ENCODE results near the gene ST3GAL3.

DNA sequence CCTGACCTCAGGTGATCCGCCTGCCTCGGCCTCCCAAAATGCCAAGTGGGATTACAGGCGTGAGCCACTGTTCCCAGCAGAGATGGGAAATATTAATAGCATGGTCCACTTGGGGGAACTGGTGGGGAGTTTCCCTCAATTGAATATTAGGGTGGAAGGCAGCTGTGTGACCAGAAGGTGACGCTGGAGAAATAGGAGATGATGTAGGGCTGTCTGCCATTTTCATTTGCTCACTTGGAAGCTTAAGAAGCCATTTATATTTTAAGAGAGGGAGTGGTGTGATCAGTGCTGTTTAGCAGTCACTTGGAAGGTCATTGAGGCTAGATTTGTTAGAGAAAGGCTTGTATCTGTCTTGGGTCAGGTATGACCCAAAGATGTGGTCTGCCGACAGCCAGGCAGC is 37.5 kb upstream of the ST3GAL3 start:
- TF ChIP-seq, protein P1, sequence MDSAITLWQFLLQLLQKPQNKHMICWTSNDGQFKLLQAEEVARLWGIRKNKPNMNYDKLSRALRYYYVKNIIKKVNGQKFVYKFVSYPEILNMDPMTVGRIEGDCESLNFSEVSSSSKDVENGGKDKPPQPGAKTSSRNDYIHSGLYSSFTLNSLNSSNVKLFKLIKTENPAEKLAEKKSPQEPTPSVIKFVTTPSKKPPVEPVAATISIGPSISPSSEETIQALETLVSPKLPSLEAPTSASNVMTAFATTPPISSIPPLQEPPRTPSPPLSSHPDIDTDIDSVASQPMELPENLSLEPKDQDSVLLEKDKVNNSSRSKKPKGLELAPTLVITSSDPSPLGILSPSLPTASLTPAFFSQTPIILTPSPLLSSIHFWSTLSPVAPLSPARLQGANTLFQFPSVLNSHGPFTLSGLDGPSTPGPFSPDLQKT (IDR thresholded peaks at IDR 0.05; ENCODE audit: borderline replicate concordance, low read depth, low read length) = no peak
- TF ChIP-seq ZBTB7A (tag by site-specific recombination; IDR thresholded peaks at IDR 0.05; ENCODE audit: low read depth) (no peak), ZFP37 (tag by site-specific recombination; IDR thresholded peaks at IDR 0.05) (no peak), ZXDB (tag by site-specific recombination; IDR thresholded peaks at IDR 0.05) (no peak), FEZF1 (tag by site-specific recombination; IDR thresholded peaks at IDR 0.05) (no peak)
- TF ChIP-seq, protein P2, sequence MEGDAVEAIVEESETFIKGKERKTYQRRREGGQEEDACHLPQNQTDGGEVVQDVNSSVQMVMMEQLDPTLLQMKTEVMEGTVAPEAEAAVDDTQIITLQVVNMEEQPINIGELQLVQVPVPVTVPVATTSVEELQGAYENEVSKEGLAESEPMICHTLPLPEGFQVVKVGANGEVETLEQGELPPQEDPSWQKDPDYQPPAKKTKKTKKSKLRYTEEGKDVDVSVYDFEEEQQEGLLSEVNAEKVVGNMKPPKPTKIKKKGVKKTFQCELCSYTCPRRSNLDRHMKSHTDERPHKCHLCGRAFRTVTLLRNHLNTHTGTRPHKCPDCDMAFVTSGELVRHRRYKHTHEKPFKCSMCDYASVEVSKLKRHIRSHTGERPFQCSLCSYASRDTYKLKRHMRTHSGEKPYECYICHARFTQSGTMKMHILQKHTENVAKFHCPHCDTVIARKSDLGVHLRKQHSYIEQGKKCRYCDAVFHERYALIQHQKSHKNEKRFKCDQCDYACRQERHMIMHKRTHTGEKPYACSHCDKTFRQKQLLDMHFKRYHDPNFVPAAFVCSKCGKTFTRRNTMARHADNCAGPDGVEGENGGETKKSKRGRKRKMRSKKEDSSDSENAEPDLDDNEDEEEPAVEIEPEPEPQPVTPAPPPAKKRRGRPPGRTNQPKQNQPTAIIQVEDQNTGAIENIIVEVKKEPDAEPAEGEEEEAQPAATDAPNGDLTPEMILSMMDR (tag by site-specific recombination; IDR thresholded peaks at IDR 0.05) = no peak
- TF ChIP-seq, protein P3, sequence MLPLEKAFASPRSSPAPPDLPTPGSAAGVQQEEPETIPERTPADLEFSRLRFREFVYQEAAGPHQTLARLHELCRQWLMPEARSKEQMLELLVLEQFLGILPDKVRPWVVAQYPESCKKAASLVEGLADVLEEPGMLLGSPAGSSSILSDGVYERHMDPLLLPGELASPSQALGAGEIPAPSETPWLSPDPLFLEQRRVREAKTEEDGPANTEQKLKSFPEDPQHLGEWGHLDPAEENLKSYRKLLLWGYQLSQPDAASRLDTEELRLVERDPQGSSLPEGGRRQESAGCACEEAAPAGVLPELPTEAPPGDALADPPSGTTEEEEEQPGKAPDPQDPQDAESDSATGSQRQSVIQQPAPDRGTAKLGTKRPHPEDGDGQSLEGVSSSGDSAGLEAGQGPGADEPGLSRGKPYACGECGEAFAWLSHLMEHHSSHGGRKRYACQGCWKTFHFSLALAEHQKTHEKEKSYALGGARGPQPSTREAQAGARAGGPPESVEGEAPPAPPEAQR (tag by site-specific recombination; IDR thresholded peaks at IDR 0.05) = no peak
- TF ChIP-seq, protein P4, sequence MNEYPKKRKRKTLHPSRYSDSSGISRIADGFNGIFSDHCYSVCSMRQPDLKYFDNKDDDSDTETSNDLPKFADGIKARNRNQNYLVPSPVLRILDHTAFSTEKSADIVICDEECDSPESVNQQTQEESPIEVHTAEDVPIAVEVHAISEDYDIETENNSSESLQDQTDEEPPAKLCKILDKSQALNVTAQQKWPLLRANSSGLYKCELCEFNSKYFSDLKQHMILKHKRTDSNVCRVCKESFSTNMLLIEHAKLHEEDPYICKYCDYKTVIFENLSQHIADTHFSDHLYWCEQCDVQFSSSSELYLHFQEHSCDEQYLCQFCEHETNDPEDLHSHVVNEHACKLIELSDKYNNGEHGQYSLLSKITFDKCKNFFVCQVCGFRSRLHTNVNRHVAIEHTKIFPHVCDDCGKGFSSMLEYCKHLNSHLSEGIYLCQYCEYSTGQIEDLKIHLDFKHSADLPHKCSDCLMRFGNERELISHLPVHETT (tag by site-specific recombination; IDR thresholded peaks at IDR 0.05) = no peak
